Activated CD8-positive, alpha-beta T cell treated with anti-CD3 and anti-CD28 coated beads, Interleukin-2, amount 10 ng/mL, durations not matched to agents 7 days and 5 days (primary cell): ENCODE results near the gene PRCD. TPM values are rescaled to one million over a fixed set of nuclear protein-coding genes. Genes with fewer than 3 reads are reported as not detected.

Experiments used
- ATAC-seq: fragments of 150-1000 bp; cut with Tn5 transposase; one replicate; pipeline ENCODE4 v1.10.0; 2021; ENCODE audit warnings: moderate library complexity
- CTCF ChIA-PET: fragments of 350-600 bp; sonication (Branson Sonifier 250); formaldehyde crosslinking; loops from one replicate; lab custom pipeline; 2021; ENCODE audit warnings: antibody characterized with exemption; lab: Charles Lee
- POLR2A ChIA-PET: fragments of 350-600 bp; sonication (Branson Sonifier 250); formaldehyde crosslinking; loops from one replicate; lab custom pipeline; 2021; ENCODE audit warnings: antibody characterized with exemption; lab: Charles Lee
- DNase-seq: peaks from one replicate; pipeline ENCODE4 v3.0.0-alpha.2; 2020
- H3K27ac Mint-ChIP-seq: one replicate; pipeline ENCODE4 v1.8.0; 2021; ENCODE audit warnings: mild to moderate bottlenecking, mixed read lengths
- H3K27me3 Mint-ChIP-seq: one replicate; pipeline ENCODE4 v1.8.0; 2021; ENCODE audit warnings: low read depth, mixed read lengths
- H3K36me3 Mint-ChIP-seq: one replicate; pipeline ENCODE4 v1.8.0; 2021; ENCODE audit warnings: low read depth, mixed read lengths
- H3K4me1 Mint-ChIP-seq: one replicate; pipeline ENCODE4 v1.8.0; 2021; ENCODE audit warnings: low read depth, mixed read lengths
- H3K4me3 Mint-ChIP-seq: one replicate; pipeline ENCODE4 v1.8.0; 2021; ENCODE audit warnings: mild to moderate bottlenecking, mixed read lengths
- H3K9me3 Mint-ChIP-seq: one replicate; pipeline ENCODE4 v1.8.0; 2022; ENCODE audit warnings: mixed read lengths; ENCODE audit not compliant: insufficient read depth
- total RNA-seq, 2 experiments: library from RNA; stranded (reverse); gene quantifications; one replicate each; pipeline ENCODE4 v1.2.3, GENCODE V29; 2021

Gene PRCD
- not detected for total RNA-seq

GRCh38 chr17:76539631-76540271 lies at the start of gene PRCD:
Gene PRCD, plus strand, starts transcription at chr17:76540044. Its CDS starts 98 bp downstream, at chr17:76540142.
- no peak within 1 kb of the TSS for H3K4me3 Mint-ChIP-seq
- ChIA-PET CTCF (interaction anchor here (1.1 to 2.3 kb wide), 5 partner anchors 13 to 142 kb away, joined by 3 to 8 read pairs (median 5); no protein-coding TSS in a partner anchor), POLR2A (interaction anchor here (0.5 to 1.5 kb wide), 3 partner anchors 18 to 450 kb away, joined by 3 to 5 read pairs (median 3); no protein-coding TSS in a partner anchor)
- no peaks in the 10 kb centered on the region for H3K9me3 Mint-ChIP-seq
- DNase-seq, result no peak
- peaks cover 14% of the 10 kb centered on the region for H3K4me1 Mint-ChIP-seq
- no peak within 1 kb of the TSS for H3K27ac Mint-ChIP-seq
- ATAC-seq, result no peak
- peaks cover 51% of the 10 kb centered on the region for H3K27me3 Mint-ChIP-seq
- no peaks in the 10 kb centered on the region for H3K36me3 Mint-ChIP-seq

- ATAC-seq, result no peak
- no peaks in the 10 kb centered on the region for H3K9me3 Mint-ChIP-seq
- H3K27me3 Mint-ChIP-seq, result no peaks in the 10 kb centered on the region
- CTCF ChIA-PET, result interaction anchor here (0.6 to 2.3 kb wide), 4 partner anchors 10 to 82 kb away, joined by 3 to 7 read pairs (median 4); partner anchors contain the start of gene AANAT
- DNase-seq, result no peak
- H3K27ac Mint-ChIP-seq, result peak overlapping the region; percentile 97
- H3K36me3 Mint-ChIP-seq, result peaks cover 13% of the 10 kb centered on the region
- POLR2A ChIA-PET, result interaction anchor here (1.1 to 1.3 kb wide), 2 partner anchors 10 to 79 kb away, joined by 3 to 6 read pairs; no protein-coding TSS in a partner anchor
- no peak overlapping the region for H3K4me3 Mint-ChIP-seq
- peaks cover 66% of the 10 kb centered on the region for H3K4me1 Mint-ChIP-seq
Observed at GRCh38 chr17:76490112-76490710, 49.6 kb upstream of the PRCD start.

GRCh38 chr17:76491271-76492122 lies 48.3 kb upstream of the PRCD start:
- Mint-ChIP-seq H3K27me3 (no peaks in the 10 kb centered on the region), H3K36me3 (peaks cover 13% of the 10 kb centered on the region), H3K27ac (peak overlapping the region; percentile 97), H3K4me1 (peaks cover 71% of the 10 kb centered on the region), H3K4me3 (peak overlapping the region; percentile 73), H3K9me3 (no peaks in the 10 kb centered on the region)
- DNase-seq (peak; percentile 58), ATAC-seq (peak; percentile 44)
- ChIA-PET CTCF (interaction anchor here (0.9 to 3.5 kb wide), 8 partner anchors 11 to 132 kb away, joined by 3 to 34 read pairs (median 8); partner anchors contain the start of genes AANAT and RHBDF2), POLR2A (interaction anchor here (0.6 to 2.8 kb wide), 11 partner anchors 9 to 245 kb away, joined by 3 to 12 read pairs (median 4); partner anchors contain the start of genes AANAT and RHBDF2)

- no peaks in the 10 kb centered on the region for H3K27me3 Mint-ChIP-seq
- ChIA-PET POLR2A (interaction anchor here (1.2 to 2.8 kb wide), 10 partner anchors 8 to 244 kb away, joined by 3 to 12 read pairs (median 4); partner anchors contain the start of genes AANAT and RHBDF2), CTCF (interaction anchor here (1.0 to 3.5 kb wide), 9 partner anchors 10 to 132 kb away, joined by 3 to 34 read pairs (median 8); partner anchors contain the start of genes AANAT, RHBDF2 and SPHK1)
- peaks cover 76% of the 10 kb centered on the region for H3K4me1 Mint-ChIP-seq
- ATAC-seq (peak; percentile 43), DNase-seq (peak; percentile 51)
- H3K27ac Mint-ChIP-seq, result peak overlapping the region; percentile 97
- H3K36me3 Mint-ChIP-seq, result peaks cover 11% of the 10 kb centered on the region
- H3K9me3 Mint-ChIP-seq, result no peaks in the 10 kb centered on the region
- peak overlapping the region; percentile 73 for H3K4me3 Mint-ChIP-seq
Observed at GRCh38 chr17:76492123-76492988, 47.5 kb upstream of the PRCD start.

GRCh38 chr17:76492989-76493501 lies 46.8 kb upstream of the PRCD start:
- ChIA-PET POLR2A (interaction anchor here (0.7 to 2.8 kb wide), 9 partner anchors 8 to 243 kb away, joined by 3 to 12 read pairs (median 4); partner anchors contain the start of genes AANAT and RHBDF2), CTCF (interaction anchor here (0.7 to 3.5 kb wide), 11 partner anchors 10 to 314 kb away, joined by 3 to 34 read pairs (median 3); partner anchors contain the start of genes AANAT, RHBDF2, SPHK1 and UBE2O)
- DNase-seq, result peak; percentile 66
- peak overlapping the region; percentile 73 for H3K4me3 Mint-ChIP-seq
- peak; percentile 63 for ATAC-seq
- peaks cover 83% of the 10 kb centered on the region for H3K4me1 Mint-ChIP-seq
- no peaks in the 10 kb centered on the region for H3K27me3 Mint-ChIP-seq
- H3K9me3 Mint-ChIP-seq, result no peaks in the 10 kb centered on the region
- H3K27ac Mint-ChIP-seq, result peak overlapping the region; percentile 97
- H3K36me3 Mint-ChIP-seq, result peaks cover 4% of the 10 kb centered on the region

GRCh38 chr17:76493505-76494167 lies 46.2 kb upstream of the PRCD start:
- Mint-ChIP-seq H3K4me1 (peaks cover 89% of the 10 kb centered on the region), H3K9me3 (no peaks in the 10 kb centered on the region), H3K27ac (peak overlapping the region; percentile 97), H3K4me3 (peak overlapping the region; percentile 73), H3K36me3 (peaks cover 6% of the 10 kb centered on the region), H3K27me3 (no peaks in the 10 kb centered on the region)
- POLR2A ChIA-PET, result interaction anchor here (0.7 to 2.8 kb wide), 8 partner anchors 7 to 188 kb away, joined by 3 to 12 read pairs (median 4); partner anchors contain the start of genes AANAT and RHBDF2
- CTCF ChIA-PET, result interaction anchor here (0.7 to 3.5 kb wide), 11 partner anchors 9 to 315 kb away, joined by 3 to 34 read pairs (median 3); partner anchors contain the start of genes AANAT, RHBDF2, SPHK1 and UBE2O
- peak; percentile 52 for DNase-seq
- ATAC-seq, result peak; percentile 40

GRCh38 chr17:76495663-76496400 lies 44.0 kb upstream of the PRCD start:
- no peak for ATAC-seq
- H3K9me3 Mint-ChIP-seq, result no peaks in the 10 kb centered on the region
- CTCF ChIA-PET, result interaction anchor here (0.6 to 1.4 kb wide), 2 partner anchors 11 to 29 kb away, joined by 3 read pairs; no protein-coding TSS in a partner anchor

GRCh38 chr17:76496464-76496863 lies 43.4 kb upstream of the PRCD start:
- no peaks in the 10 kb centered on the region for H3K9me3 Mint-ChIP-seq
- CTCF ChIA-PET, result interaction anchor here (1.4 to 2.3 kb wide), 2 partner anchors 10 to 30 kb away, joined by 3 to 8 read pairs; no protein-coding TSS in a partner anchor
- no peaks in the 10 kb centered on the region for H3K27me3 Mint-ChIP-seq
- peaks cover 12% of the 10 kb centered on the region for H3K36me3 Mint-ChIP-seq
- ATAC-seq (no peak), DNase-seq (no peak)
- POLR2A ChIA-PET, result no interaction called here
- H3K4me3 Mint-ChIP-seq, result no peak overlapping the region
- peaks cover 85% of the 10 kb centered on the region for H3K4me1 Mint-ChIP-seq
- H3K27ac Mint-ChIP-seq, result peak overlapping the region; percentile 52

More at GRCh38 chr17:76495663-76496400, 44.0 kb upstream of the PRCD start:
- DNase-seq, result no peak
- Mint-ChIP-seq H3K4me3 (no peak overlapping the region), H3K27ac (peak overlapping the region; percentile 63), H3K4me1 (peaks cover 90% of the 10 kb centered on the region), H3K27me3 (no peaks in the 10 kb centered on the region), H3K36me3 (peaks cover 12% of the 10 kb centered on the region)
- POLR2A ChIA-PET, result no interaction called here

GRCh38 chr17:76497699-76497978 lies 42.2 kb upstream of the PRCD start:
- DNase-seq, result no peak
- Mint-ChIP-seq H3K4me1 (peaks cover 85% of the 10 kb centered on the region), H3K36me3 (peaks cover 12% of the 10 kb centered on the region), H3K4me3 (no peak overlapping the region), H3K9me3 (no peaks in the 10 kb centered on the region), H3K27ac (no peak overlapping the region), H3K27me3 (no peaks in the 10 kb centered on the region)
- no peak for ATAC-seq
- ChIA-PET POLR2A (no interaction called here), CTCF (interaction anchor here (2.3 to 11.9 kb wide), 2 partner anchors 9 to 34 kb away, joined by 8 to 184 read pairs; partner anchors contain the start of gene AANAT)
